ENCODE measurements around the gene PPP6R1. TPM values are rescaled to one million over a fixed set of nuclear protein-coding genes. Genes with fewer than 3 reads are reported as not detected.
A peak's percentile ranks its signal among the peaks of the same experiment; 100 is the strongest.

Gene PPP6R1
- total and polyA plus RNA-seq, 2 of the 13 experiments (the other 11 are each of a cell fraction or from before 2014, with no cell fraction given), result 25.8 to 54.0 TPM

DNA sequence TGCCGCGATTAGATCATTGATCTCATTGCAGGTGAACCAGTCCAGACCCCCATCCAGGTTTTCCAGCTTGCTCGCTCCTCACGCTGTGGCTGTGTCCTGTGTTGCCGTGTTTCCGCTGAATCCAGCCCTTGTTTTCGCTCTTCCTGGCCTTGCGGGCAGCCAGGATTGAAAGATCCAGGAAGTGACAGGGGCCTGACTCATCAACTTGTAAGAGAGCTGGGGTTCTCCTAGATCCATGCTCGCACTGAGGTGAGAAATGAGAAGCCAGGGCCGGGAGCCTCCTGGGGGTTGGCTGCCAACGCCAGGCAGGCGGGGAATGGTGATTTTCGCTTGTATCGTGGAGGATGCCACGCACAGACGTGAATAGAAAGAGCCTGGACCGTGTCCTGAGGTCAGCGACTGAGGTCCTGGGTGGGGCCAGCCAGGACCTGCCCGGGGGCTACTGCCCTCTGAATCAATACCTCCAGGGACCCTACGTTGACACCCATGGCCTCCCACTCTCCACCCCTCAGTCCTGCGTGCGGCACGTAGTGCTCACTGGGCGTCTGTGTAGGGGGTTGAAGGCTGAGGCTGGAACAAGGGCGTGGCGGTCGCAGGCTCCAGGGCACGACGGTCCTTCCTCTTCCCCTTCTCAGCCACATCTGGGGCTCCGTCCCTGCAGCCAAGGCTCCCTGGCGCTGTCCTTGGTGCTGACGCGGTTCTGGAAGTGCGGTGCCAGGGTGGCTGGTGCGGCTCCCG lies 42.2 kb downstream of the PPP6R1 start (continued):
- TF ChIP-seq GMEB1 (CRISPR knock-in tag; IDR thresholded peaks at IDR 0.05; ENCODE audit: borderline replicate concordance) (peak; percentile 81), HMGXB3 (CRISPR knock-in tag; IDR thresholded peaks at IDR 0.05; ENCODE audit: borderline replicate concordance) (peak; percentile 93), ZSCAN5A (CRISPR knock-in tag; IDR thresholded peaks at IDR 0.05; ENCODE audit: borderline replicate concordance) (peak; percentile 80; the same call in 1 of the 2 replicates), REST (IDR thresholded peaks at IDR 0.05; ENCODE audit: borderline replicate concordance in 1 of 2, low read depth in 1 of 2, low read length in 2 of 2) (peak; percentile 99 to 100), CENPX (CRISPR knock-in tag; IDR thresholded peaks at IDR 0.05) (no peak), TCF7 (IDR thresholded peaks at IDR 0.05; ENCODE audit: low read depth) (no peak), ZNF232 (CRISPR knock-in tag; IDR thresholded peaks at IDR 0.05; ENCODE audit: borderline replicate concordance) (peak; percentile 98), NR2F6 (IDR thresholded peaks at IDR 0.05) (0 out of 2 replicates have a peak, but pooled peaks have one; percentile 42), NR2F6 (CRISPR knock-in tag; IDR thresholded peaks at IDR 0.05) (peak; percentile 61), ZKSCAN5 (CRISPR knock-in tag; IDR thresholded peaks at IDR 0.05) (peak; percentile 74; the same call in 1 of the 2 replicates), ZUFSP (CRISPR knock-in tag; IDR thresholded peaks at IDR 0.05; ENCODE audit: borderline replicate concordance) (no peak), ZNF451 (CRISPR knock-in tag; IDR thresholded peaks at IDR 0.05) (peak; percentile 96; the same call in 1 of the 2 replicates), ZNF34 (CRISPR knock-in tag; IDR thresholded peaks at IDR 0.05; ENCODE audit: borderline replicate concordance) (peak; percentile 91; the same call in 1 of the 2 replicates), TEAD2 (CRISPR knock-in tag; IDR thresholded peaks at IDR 0.05) (peak; percentile 81; the same call in 1 of the 2 replicates), ZNF235 (CRISPR knock-in tag; IDR thresholded peaks at IDR 0.05; ENCODE audit: borderline replicate concordance) (no peak)
